D721Med (cell line): Measurements from ENCODE around the gene SRGN.

Experiments
- DNase-seq: peaks from one replicate; pipeline ENCODE4 v3.0.0; 2011; ENCODE audit warnings: low spot score; ENCODE audit not compliant: insufficient read length
- FAIRE-seq: peaks from 2 replicates; lab custom pipeline; 2011; peaks lifted over from hg19 to GRCh38; lab: Jason Lieb, UNC
- CTCF ChIP-seq: IDR thresholded peaks from 2 replicates; pipeline ENCODE4 v1.5.1; 2012; ENCODE audit warnings: mild to moderate bottlenecking, control low read depth; ENCODE audit not compliant: insufficient read depth; ENCODE audit errors: missing control alignments

SRGN gene

GRCh38 chr10:69070951-69071350, 17.0 kb upstream of the SRGN start:
- no peak for TF ChIP-seq CTCF
- DNase-seq (no peak), FAIRE-seq (no peak)

GRCh38 chr10:69071610-69072009, 16.3 kb upstream of the SRGN start:
- no peak for DNase-seq
- no peak for TF ChIP-seq CTCF
- FAIRE-seq = no peak

GRCh38 chr10:69073026-69073425, 14.9 kb upstream of the SRGN start:
- DNase-seq (no peak), FAIRE-seq (no peak)
- no peak for TF ChIP-seq CTCF

- DNase-seq = no peak
- no peak for FAIRE-seq
- TF ChIP-seq CTCF = no peak
Measured at GRCh38 chr10:69073736-69074364, 14.1 kb upstream of the SRGN start.

- no peak for TF ChIP-seq CTCF
- FAIRE-seq (no peak), DNase-seq (no peak)
Measured at GRCh38 chr10:69074532-69074931, 13.4 kb upstream of the SRGN start.

GRCh38 chr10:69075431-69075830, 12.5 kb upstream of the SRGN start:
- no peak for TF ChIP-seq CTCF
- FAIRE-seq (no peak), DNase-seq (no peak)

- no peak for TF ChIP-seq CTCF
- FAIRE-seq (no peak), DNase-seq (no peak)
Measured at GRCh38 chr10:69078311-69078710, 9.6 kb upstream of the SRGN start.
